ENCODE results near the gene NIPSNAP3A.

The NIPSNAP3A gene

DNA sequence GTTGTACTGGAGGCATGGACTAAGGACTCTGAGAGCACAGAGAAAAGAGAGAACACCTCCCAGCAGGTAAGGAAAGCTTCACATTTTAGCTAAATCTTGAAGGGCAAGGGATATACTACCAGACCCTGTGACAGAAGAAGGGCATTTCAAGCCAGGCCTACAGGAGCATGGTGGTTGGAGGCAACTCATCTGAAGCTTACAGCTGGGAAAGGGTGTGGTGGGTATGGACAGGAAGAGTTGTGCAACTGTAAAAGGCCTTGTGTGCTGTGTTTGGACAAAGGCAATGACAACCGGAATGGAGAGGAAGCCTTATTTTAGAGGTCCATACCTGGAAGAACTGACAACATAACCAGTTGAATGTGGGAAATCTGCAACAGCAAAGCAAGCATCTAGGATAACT lies 47.6 kb downstream of the NIPSNAP3A start:
- Histone ChIP-seq H3K9me3 (ENCODE audit: control insufficient read depth, low read length) (no peaks in the 10 kb centered on the region), H3K36me3 (ENCODE audit: control insufficient read depth, insufficient read depth, low read length) (no peaks in the 10 kb centered on the region), H3K4me3 (ENCODE audit: low read length) (no peak overlapping the region), H3K27me3 (ENCODE audit: control insufficient read depth, insufficient read depth, low read length) (no peaks in the 10 kb centered on the region), H3K4me1 (ENCODE audit: control insufficient read depth, insufficient read depth, low read length) (no peaks in the 10 kb centered on the region), H3K9ac (ENCODE audit: low read length) (no peak overlapping the region)

- no peaks in the 10 kb centered on the region for H3K27me3 ChIP-seq (ENCODE audit: control insufficient read depth, insufficient read depth, low read length)
- peaks cover 4% of the 10 kb centered on the region for H3K36me3 ChIP-seq (ENCODE audit: control insufficient read depth, insufficient read depth, low read length)
- H3K4me1 ChIP-seq (ENCODE audit: control insufficient read depth, insufficient read depth, low read length) = no peaks in the 10 kb centered on the region
- no peak overlapping the region for H3K4me3 ChIP-seq (ENCODE audit: low read length)
- H3K9me3 ChIP-seq (ENCODE audit: control insufficient read depth, low read length) = no peaks in the 10 kb centered on the region
- H3K9ac ChIP-seq (ENCODE audit: low read length) = no peak overlapping the region
These were observed 48.4 kb downstream of the NIPSNAP3A start for GRCh38 chr9:104795857-104796256.

DNA sequence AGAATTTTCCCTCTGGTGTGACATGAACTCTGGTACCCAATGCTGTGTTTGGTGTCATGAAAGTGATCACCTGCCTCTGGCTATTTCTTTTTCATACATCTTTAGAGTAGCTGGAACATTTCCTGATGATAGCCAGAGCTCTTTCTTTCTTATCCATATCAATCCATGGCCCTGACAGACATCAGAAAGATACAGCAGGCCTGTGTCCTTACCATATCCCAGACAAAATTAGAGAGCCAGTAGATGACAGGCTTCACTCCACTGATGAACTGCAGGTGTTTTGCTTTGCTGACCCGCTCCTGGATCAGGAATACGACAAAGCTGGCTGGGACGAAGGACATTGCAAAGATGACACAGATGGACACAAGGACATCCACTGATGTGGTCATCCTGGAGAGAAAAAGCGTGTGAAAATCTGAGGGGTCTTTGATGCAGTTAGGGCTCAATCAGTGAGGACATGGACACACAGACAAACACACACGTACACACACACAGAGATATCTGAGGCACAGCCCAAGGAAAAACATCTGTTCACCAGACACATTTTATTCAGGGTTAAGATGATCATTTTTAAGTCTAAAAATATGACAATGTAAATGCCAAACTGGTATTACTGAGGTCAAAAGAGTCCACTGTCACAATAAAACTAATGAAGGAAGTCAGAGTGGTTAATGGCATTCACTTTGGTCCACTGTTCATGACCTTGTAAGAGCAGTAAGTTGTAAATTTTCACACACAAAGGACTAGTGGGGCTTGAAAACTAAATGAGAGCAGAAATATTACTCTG lies 50.9 kb downstream of the NIPSNAP3A start:
- Histone ChIP-seq H3K9ac (ENCODE audit: low read length) (no peak overlapping the region), H3K9me3 (ENCODE audit: control insufficient read depth, low read length) (no peaks in the 10 kb centered on the region), H3K27me3 (ENCODE audit: control insufficient read depth, insufficient read depth, low read length) (no peaks in the 10 kb centered on the region), H3K4me3 (ENCODE audit: low read length) (no peak overlapping the region), H3K36me3 (ENCODE audit: control insufficient read depth, insufficient read depth, low read length) (peaks cover 7% of the 10 kb centered on the region), H3K4me1 (ENCODE audit: control insufficient read depth, insufficient read depth, low read length) (no peaks in the 10 kb centered on the region)

- H3K9ac ChIP-seq (ENCODE audit: low read length) = no peak overlapping the region
- H3K27me3 ChIP-seq (ENCODE audit: control insufficient read depth, insufficient read depth, low read length) = no peaks in the 10 kb centered on the region
- H3K36me3 ChIP-seq (ENCODE audit: control insufficient read depth, insufficient read depth, low read length) = peaks cover 7% of the 10 kb centered on the region
- H3K4me3 ChIP-seq (ENCODE audit: low read length) = no peak overlapping the region
- no peaks in the 10 kb centered on the region for H3K4me1 ChIP-seq (ENCODE audit: control insufficient read depth, insufficient read depth, low read length)
- no peaks in the 10 kb centered on the region for H3K9me3 ChIP-seq (ENCODE audit: control insufficient read depth, low read length)
These were observed 52.7 kb downstream of the NIPSNAP3A start for GRCh38 chr9:104800068-104800785.

DNA sequence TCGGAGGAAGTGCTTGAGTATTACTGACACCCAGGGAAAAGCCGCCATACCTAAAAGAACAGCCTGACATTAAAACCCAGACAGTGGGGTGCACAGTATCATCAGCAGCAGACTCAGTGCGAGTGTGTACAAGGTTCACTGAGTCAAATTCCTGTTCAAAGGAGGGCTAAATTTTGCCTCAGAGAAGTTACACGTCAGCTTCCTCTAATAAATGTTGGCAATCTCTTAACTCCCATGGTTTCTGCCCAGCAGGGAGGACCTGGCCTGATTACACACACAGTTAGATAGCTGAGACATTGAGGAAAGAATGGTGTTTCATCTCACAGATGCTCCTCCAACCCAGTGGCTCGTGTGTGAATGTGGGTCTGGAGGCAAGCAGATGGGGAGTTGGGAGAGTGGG lies 54.6 kb downstream of the NIPSNAP3A start:
- Histone ChIP-seq H3K4me3 (ENCODE audit: low read length) (no peak overlapping the region), H3K9ac (ENCODE audit: low read length) (no peak overlapping the region), H3K27me3 (ENCODE audit: control insufficient read depth, insufficient read depth, low read length) (no peaks in the 10 kb centered on the region), H3K4me1 (ENCODE audit: control insufficient read depth, insufficient read depth, low read length) (no peaks in the 10 kb centered on the region), H3K9me3 (ENCODE audit: control insufficient read depth, low read length) (no peaks in the 10 kb centered on the region), H3K36me3 (ENCODE audit: control insufficient read depth, insufficient read depth, low read length) (peaks cover 10% of the 10 kb centered on the region)

DNA sequence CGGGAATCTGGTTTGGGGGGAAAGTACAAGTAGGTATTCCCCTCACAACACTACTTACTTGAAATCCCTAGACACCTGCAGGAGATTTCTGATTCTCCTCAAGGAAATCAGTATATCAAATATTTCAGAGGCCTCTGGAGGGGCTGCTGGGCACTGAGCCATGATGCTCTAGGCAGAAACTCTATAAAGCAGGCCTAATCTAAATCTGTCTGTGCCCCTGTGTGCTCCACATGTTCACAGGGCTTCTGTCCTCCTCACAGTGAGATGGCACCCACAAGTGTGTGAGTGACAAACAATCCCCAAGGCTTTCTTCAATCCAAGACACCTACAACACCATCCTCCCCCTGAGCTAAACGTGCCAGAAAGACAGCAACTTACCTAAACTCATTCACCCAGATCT lies 55.4 kb downstream of the NIPSNAP3A start:
- Histone ChIP-seq H3K4me3 (ENCODE audit: low read length) (no peak overlapping the region), H3K4me1 (ENCODE audit: control insufficient read depth, insufficient read depth, low read length) (no peaks in the 10 kb centered on the region), H3K9ac (ENCODE audit: low read length) (no peak overlapping the region), H3K27me3 (ENCODE audit: control insufficient read depth, insufficient read depth, low read length) (no peaks in the 10 kb centered on the region), H3K36me3 (ENCODE audit: control insufficient read depth, insufficient read depth, low read length) (peaks cover 10% of the 10 kb centered on the region), H3K9me3 (ENCODE audit: control insufficient read depth, low read length) (no peaks in the 10 kb centered on the region)

- Histone ChIP-seq H3K27me3 (ENCODE audit: control insufficient read depth, insufficient read depth, low read length) (no peaks in the 10 kb centered on the region), H3K4me3 (ENCODE audit: low read length) (no peak overlapping the region), H3K36me3 (ENCODE audit: control insufficient read depth, insufficient read depth, low read length) (peaks cover 10% of the 10 kb centered on the region), H3K9ac (ENCODE audit: low read length) (no peak overlapping the region), H3K4me1 (ENCODE audit: control insufficient read depth, insufficient read depth, low read length) (peaks cover 2% of the 10 kb centered on the region), H3K9me3 (ENCODE audit: control insufficient read depth, low read length) (no peaks in the 10 kb centered on the region)
These were observed 58.0 kb downstream of the NIPSNAP3A start for GRCh38 chr9:104805441-104805840.

- no peaks in the 10 kb centered on the region for H3K9me3 ChIP-seq (ENCODE audit: control insufficient read depth, low read length)
These were observed 60.6 kb downstream of the NIPSNAP3A start for GRCh38 chr9:104808035-104808614.

More at GRCh38 chr9:104808035-104808614, 60.6 kb downstream of the NIPSNAP3A start:
- Histone ChIP-seq H3K4me3 (ENCODE audit: low read length) (no peak overlapping the region), H3K27me3 (ENCODE audit: control insufficient read depth, insufficient read depth, low read length) (no peaks in the 10 kb centered on the region), H3K4me1 (ENCODE audit: control insufficient read depth, insufficient read depth, low read length) (peaks cover 13% of the 10 kb centered on the region), H3K36me3 (ENCODE audit: control insufficient read depth, insufficient read depth, low read length) (peaks cover 5% of the 10 kb centered on the region), H3K9ac (ENCODE audit: low read length) (no peak overlapping the region)
